Caki2 (cell line): ENCODE measurements around the gene APRT. TPM values are rescaled to one million over a fixed set of nuclear protein-coding genes. Genes with fewer than 3 reads are reported as not detected.

Experiments used
- DNase-seq: peaks from one replicate; pipeline ENCODE4 v3.0.0-alpha.2; 2015; ENCODE audit warnings: low read depth
- in situ Hi-C: cut with HindIII; loops from 2 replicates; pipeline ENCODE4 v1.10.0; 2016; ENCODE audit warnings: low sequenced_read_pairs, low pct_unique_long_range_greater_than_20kb, mixed read lengths
- total RNA-seq: library from RNA; depleted of rRNA; stranded (reverse); fragments of >200 nt; shearing (Covaris generic); gene quantifications from 2 replicates; pipeline ENCODE4 v1.2.3, GENCODE V29; 2014; ENCODE audit warnings: low replicate concordance; rRNA removed

Gene APRT
- total RNA-seq: 262 and 321 TPM in 2 replicates

DNA sequence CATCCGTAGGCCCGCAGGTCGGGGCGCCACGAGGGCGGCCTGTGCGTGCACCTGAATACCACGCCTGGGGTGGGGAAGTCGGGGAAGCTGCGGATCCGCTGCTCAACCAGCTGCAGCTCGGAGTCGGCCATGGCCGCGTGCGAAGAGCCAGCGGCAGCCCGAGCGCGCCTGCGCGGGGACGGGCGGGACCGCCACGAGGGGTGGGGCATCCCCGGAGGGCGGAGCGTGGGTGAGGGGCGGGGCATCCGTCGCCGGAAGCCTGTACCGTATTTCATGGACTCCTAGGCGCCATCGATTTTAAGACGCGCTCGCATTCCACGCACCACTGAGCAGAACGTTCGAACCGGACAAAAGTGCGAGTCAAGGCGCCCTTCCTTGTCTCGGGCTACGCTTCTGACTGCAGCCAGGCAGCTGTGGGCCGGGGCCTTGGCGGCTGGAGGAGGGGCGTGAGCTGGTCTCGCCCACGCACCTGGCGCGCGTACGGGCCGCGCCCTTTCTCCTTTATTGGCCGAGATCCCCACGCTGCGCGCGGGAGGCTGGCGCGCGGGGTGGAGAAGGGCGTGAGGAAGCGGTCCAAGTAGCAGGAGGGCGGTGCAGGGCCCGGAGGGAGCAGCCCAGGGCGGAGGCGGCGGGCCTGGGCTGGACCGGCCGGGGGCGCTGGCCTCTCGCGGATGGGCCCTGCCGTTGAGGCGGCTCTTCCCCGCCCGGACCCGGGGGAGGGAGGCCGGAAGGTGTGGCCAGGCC is at the start of gene APRT:
Gene APRT, minus strand, starts transcription at position 160 of the 744 bp plus-strand sequence. Its CDS starts 29 bp downstream, at position 131.
- in situ Hi-C loops: no loop called here
- DNase-seq: peak; percentile 91

- no peak for DNase-seq
- in situ Hi-C loops: no loop called here
Measured at GRCh38 chr16:88861359-88861758, 49.6 kb upstream of the APRT start.

GRCh38 chr16:88859381-88860091 is 47.8 kb upstream of the APRT start:
- in situ Hi-C loops: no loop called here

GRCh38 chr16:88857728-88858339 is 46.1 kb upstream of the APRT start:
- peak; percentile 47 for DNase-seq
- in situ Hi-C loops: no loop called here

More at GRCh38 chr16:88859381-88860091, 47.8 kb upstream of the APRT start:
- no peak for DNase-seq

DNA sequence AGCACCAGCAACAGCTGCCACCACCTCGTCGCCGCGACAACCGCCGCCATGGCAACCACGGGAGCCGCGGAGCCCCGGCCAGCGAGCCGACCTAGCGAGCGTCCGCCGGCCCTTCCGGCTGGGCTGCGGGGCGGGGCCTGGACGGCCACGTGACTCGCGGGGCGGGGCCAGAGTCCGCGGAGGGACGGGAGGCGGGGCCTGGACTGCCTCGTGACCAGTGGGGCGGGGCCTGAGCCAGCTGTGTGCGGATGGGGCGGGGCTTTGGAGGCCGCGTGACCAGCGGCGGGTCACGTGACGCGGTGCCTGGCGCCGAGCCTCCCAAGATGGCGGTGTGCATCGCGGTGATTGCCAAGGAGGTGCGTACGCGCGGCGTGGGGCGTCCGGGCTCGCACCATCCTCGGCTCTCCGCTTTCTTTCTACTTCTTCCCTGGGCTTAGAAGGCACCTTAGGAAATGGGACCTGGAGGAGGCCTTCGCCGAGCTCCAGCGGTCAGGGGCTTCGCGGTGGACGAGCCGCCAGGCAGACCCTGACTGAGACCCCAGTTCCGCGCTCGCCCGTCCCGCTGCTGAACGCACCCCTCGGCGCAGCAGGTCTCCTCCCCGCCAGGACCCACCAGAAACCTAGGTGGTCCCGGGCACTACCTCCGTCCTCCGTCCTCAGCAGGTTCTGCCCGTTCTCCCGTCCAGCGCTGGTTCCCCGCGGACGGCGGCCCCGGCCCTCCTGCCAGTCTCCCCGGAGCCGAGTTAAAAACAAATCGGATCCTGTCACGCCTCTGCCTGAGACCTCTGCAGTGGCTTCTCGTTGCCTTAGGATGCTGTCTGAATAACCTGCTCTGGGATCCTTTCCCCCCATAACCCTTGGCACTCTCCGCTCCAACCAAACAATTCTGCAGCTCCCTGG is 45.4 kb upstream of the APRT start, which contains the start of the genes GALNS and TRAPPC2L:
Gene GALNS, minus strand, starts transcription at position 120 of the 900 bp plus-strand sequence. Its CDS starts 70 bp downstream, at position 50.
Gene TRAPPC2L, plus strand, starts transcription at position 300 of the 900 bp plus-strand sequence. Its CDS starts 24 bp downstream, at position 324.
- peak; percentile 86 for DNase-seq
- in situ Hi-C loops: no loop called here

DNA sequence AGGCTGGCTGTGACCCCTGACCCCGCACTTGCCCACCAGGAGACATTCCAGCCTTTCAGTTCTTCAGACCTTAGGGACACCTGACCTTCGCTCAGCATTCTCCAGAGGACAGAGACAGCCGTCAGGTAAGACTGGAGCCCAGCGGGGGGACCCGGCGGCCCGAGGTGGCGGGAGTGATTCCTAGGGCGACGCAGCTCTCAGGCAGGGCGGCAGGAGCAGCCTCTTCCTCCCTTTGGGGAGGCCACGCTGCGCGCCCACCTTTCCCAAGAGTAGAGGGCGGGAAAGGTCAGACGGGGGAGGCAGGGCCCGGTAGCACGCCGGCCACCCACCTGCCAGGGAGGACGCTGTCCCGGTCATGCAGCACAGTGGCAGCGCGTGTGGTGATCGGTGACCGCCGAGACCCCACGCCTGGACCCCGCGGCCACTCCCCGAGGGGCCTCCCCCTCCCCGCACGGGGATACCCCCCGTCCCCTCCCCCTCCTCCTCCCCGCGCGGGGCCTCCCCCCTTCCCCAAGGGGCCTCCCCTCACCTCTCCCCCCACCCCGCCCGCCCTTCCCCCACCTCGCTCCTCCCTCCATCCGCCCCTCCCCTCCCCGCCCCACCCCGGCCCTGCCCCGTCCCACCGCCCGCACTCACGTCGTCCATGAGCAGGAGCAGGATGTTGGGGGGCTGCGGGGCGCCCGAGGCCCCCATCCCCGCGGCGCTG is 44.5 kb upstream of the APRT start:
- in situ Hi-C loops: no loop called here
- DNase-seq: no peak

DNA sequence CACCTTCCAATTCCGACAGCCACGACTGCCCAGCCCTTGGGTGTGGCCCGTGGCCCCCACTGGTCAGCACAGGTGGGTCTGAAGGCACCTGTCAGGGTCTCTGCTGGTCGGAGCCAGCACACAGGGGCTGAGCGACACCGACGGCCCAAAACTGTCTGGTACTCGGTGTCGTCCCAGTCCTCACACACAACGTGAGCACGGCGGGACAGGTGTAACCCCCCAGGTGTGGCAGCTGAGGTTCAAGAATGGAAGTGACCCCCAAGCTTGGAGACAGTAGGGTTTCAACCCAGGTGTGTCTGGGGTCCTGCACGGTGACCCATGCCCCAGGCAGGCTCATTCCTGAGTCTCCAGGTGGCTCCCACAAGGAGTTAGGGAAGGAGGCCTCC is 44.0 kb upstream of the APRT start:
- in situ Hi-C loops: no loop called here
- DNase-seq: no peak

- in situ Hi-C loops: no loop called here
- DNase-seq: no peak
Measured at GRCh38 chr16:88855176-88855575, 43.4 kb upstream of the APRT start.

- DNase-seq: no peak
- in situ Hi-C loops: no loop called here
Measured at GRCh38 chr16:88854306-88855111, 42.8 kb upstream of the APRT start.

- in situ Hi-C loops: no loop called here
- DNase-seq: no peak
Measured at GRCh38 chr16:88853325-88853941, 41.7 kb upstream of the APRT start.

GRCh38 chr16:88851616-88852015 is 39.9 kb upstream of the APRT start:
- in situ Hi-C loops: no loop called here

GRCh38 chr16:88850531-88851199 is 38.9 kb upstream of the APRT start:
- in situ Hi-C loops: no loop called here
- DNase-seq: no peak

More at GRCh38 chr16:88851616-88852015, 39.9 kb upstream of the APRT start:
- DNase-seq: no peak

DNA sequence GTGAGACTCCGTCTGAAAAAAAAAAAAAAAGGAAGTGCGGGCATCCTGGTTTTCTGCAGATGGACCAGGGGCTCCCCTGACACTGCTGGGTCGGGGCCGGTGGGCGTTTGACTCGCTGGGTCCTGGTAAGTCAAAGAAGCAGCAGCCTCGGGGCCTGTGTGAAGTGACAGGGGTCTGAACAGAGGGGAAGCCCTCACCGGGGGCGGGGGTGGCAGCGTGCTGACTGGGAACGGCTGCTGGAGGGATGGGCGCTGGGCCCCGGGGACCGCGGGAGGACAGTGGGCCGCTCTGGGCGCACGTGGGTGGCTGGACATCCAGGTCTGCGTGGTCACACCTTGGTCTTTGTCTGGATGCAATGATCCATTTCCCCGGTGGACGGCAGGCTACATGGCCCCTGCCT is 36.8 kb upstream of the APRT start:
- in situ Hi-C loops: no loop called here
- DNase-seq: no peak

DNA sequence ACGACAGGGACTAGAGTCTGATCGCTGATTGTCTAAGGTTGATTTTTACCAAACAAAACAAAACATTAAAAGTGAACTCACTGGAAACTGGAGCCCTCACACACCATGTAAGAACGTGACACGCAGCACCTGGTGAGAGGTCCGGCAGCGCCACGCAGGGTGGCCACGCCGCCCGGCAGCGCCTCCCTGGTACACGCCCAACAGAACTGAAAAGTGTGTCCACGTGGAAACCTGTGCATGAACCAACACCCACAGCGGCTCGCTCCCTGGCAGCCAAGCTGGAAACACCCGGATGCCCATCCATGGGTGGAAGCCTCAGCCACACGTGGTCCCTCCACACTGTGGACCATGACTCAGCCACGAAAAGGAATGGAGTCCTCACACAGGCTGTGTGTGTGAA is 35.9 kb upstream of the APRT start:
- DNase-seq: no peak

GRCh38 chr16:88846088-88846487 is 34.4 kb upstream of the APRT start:
- no peak for DNase-seq
- in situ Hi-C loops: no loop called here

More for the DNA sequence above, 35.9 kb upstream of the APRT start:
- in situ Hi-C loops: no loop called here
